Coronary artery (tissue), 2 donors: ENCODE data around the gene SLCO2B1.
A peak's percentile ranks its signal among the peaks of the same experiment; 100 is the strongest.

Experiments used
- DNase-seq: peaks from one replicate; pipeline ENCODE4 v3.0.0-alpha.2; 2017; ENCODE audit warnings: low spot score
- H3K27ac ChIP-seq, 2 donors: fragments of 200-600 bp; sonication (generic); one replicate each; pipeline ENCODE4 v1.5.1; 2016 to 2019
- H3K4me3 ChIP-seq: fragments of 200-600 bp; sonication (generic); 2 replicates; pipeline ENCODE4 v1.5.1; 2016; ENCODE audit warnings: mild to moderate bottlenecking, moderate library complexity
- CTCF ChIP-seq: fragments of 200-600 bp; sonication (generic); IDR thresholded peaks from one replicate; pipeline ENCODE4 v1.5.1; 2019; ENCODE audit warnings: antibody characterized with exemption

The SLCO2B1 gene

GRCh38 chr11:75197512-75198277 is 46.8 kb downstream of the SLCO2B1 start:
- no peak for DNase-seq
- Histone ChIP-seq H3K27ac (no peak overlapping the region), H3K4me3 (no peak overlapping the region)
- TF ChIP-seq CTCF: no peak

- TF ChIP-seq CTCF: no peak
- H3K27ac ChIP-seq: no peak overlapping the region
- no peak overlapping the region for H3K4me3 ChIP-seq
- no peak for DNase-seq
Observed at GRCh38 chr11:75198278-75198973, 47.5 kb downstream of the SLCO2B1 start.

- no peak for TF ChIP-seq CTCF
- DNase-seq: no peak
- Histone ChIP-seq H3K27ac (peak overlapping the region in 1 of 2 donors; percentile 10), H3K4me3 (no peak overlapping the region)
Observed at GRCh38 chr11:75199412-75199955, 48.6 kb downstream of the SLCO2B1 start.

GRCh38 chr11:75200051-75200450 is 49.1 kb downstream of the SLCO2B1 start:
- no peak overlapping the region for H3K4me3 ChIP-seq
- TF ChIP-seq CTCF: no peak
- no peak overlapping the region for H3K27ac ChIP-seq
- DNase-seq: no peak

GRCh38 chr11:75200531-75200930 is 49.6 kb downstream of the SLCO2B1 start:
- no peak for DNase-seq
- Histone ChIP-seq H3K4me3 (no peak overlapping the region), H3K27ac (no peak overlapping the region)
- no peak for TF ChIP-seq CTCF

- TF ChIP-seq CTCF: no peak
Observed at GRCh38 chr11:75201771-75202170, 50.9 kb downstream of the SLCO2B1 start.

More at GRCh38 chr11:75201771-75202170, 50.9 kb downstream of the SLCO2B1 start:
- Histone ChIP-seq H3K27ac (no peak overlapping the region), H3K4me3 (no peak overlapping the region)
- no peak for DNase-seq
